Tibial nerve (tissue), 4 donors: ENCODE data around the gene LRBA. TPM values are rescaled to one million over a fixed set of nuclear protein-coding genes. Genes with fewer than 3 reads are reported as not detected.

Experiments used
- DNase-seq, 2 donors: peaks; one replicate each; pipeline ENCODE4 v3.0.0-alpha.2; 2019; ENCODE audit warnings: low spot score in 2 of 2
- H3K27ac ChIP-seq, 4 donors: fragments of 200-600 bp; sonication (generic) in 3 of 4; one replicate each; pipeline ENCODE4 v1.5.1; 2017 to 2019; ENCODE audit warnings: mild to moderate bottlenecking in 1 of 4
- H3K27me3 ChIP-seq, 2 donors: fragments of 200-600 bp; sonication (generic) in 1 of 2; one replicate each; pipeline versions ENCODE4 v1.5.1 to v1.6.0; 2017 to 2019
- H3K36me3 ChIP-seq, 3 donors: fragments of 200-600 bp; sonication (generic); one replicate each; pipeline ENCODE4 v1.5.1; 2018 to 2019
- H3K4me1 ChIP-seq, 4 donors: fragments of 200-600 bp; sonication (generic) in 3 of 4; one replicate each; pipeline ENCODE4 v1.5.1; 2017 to 2019
- H3K4me3 ChIP-seq, 4 donors: fragments of 200-600 bp; sonication (generic) in 3 of 4; one replicate each; pipeline ENCODE4 v1.5.1; 2017 to 2019; ENCODE audit warnings: mild to moderate bottlenecking in 1 of 4, moderate library complexity in 1 of 4
- H3K9me3 ChIP-seq, 4 donors: fragments of 200-600 bp; sonication (generic) in 3 of 4; one replicate each; pipeline ENCODE4 v1.5.1; 2017 to 2019
- EP300 ChIP-seq, 2 donors: sonication (generic); formaldehyde crosslinking; IDR thresholded peaks; one replicate each; pipeline ENCODE4 v1.6.1; 2017; ENCODE audit warnings: antibody characterized with exemption in 2 of 2, mild to moderate bottlenecking in 1 of 2
- POLR2A ChIP-seq, 2 donors: fragments of 450-650 bp; IDR thresholded peaks; one replicate each; pipeline ENCODE4 v1.6.1; 2017; ENCODE audit warnings: antibody characterized with exemption in 2 of 2, mild to moderate bottlenecking in 2 of 2, moderate library complexity in 2 of 2
- WGBS, 2 donors: methylation state at CpG; one replicate each; pipeline ENCODE4 v1.1.5; 2018; 5-methylcytosine and 5-hydroxymethylcytosine counted together
- total RNA-seq, 4 donors: library from RNA; depleted of rRNA; stranded (reverse); fragments of >200 nt; gene quantifications; one replicate each; pipeline ENCODE4 v1.1.0, GENCODE V29; 2016
- TF ChIP-seq, protein P1 (sequence below), 5 experiments: fragments of 200-600 bp in 3 of 5; fragments of 450-650 bp in 2 of 5; sonication (generic) in 3 of 5; IDR thresholded peaks; one replicate each; pipeline ENCODE4 v1.5.1; 2016 to 2019; ENCODE audit warnings: antibody characterized with exemption in 5 of 5, mild to moderate bottlenecking in 3 of 5, moderate library complexity in 2 of 5

The LRBA gene
- total RNA-seq, 4 donors from 2014 or later: 35.4 to 43.1 (median 38.0) TPM

DNA sequence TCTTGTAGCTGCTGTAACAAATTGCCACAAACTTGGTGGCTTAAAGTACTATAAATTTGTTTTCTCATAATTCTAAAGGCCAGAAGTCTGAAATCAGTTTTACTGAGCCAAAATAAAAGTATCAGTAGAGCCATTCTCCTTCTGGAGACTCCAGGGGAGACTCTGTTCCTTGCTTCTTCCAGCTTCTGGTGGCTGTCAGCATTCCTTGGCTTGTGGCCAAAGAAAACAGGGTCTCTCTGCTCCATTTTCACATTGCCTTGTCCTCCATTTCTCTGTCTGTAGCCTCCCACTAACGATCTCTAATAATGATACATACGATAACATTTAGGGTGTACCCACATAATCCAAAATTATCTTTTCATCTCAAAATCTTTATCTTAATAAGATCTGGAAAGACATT, 232.8 kb downstream of the LRBA start:
- H3K4me3 ChIP-seq: no peak overlapping the region
- no peak for DNase-seq

DNA sequence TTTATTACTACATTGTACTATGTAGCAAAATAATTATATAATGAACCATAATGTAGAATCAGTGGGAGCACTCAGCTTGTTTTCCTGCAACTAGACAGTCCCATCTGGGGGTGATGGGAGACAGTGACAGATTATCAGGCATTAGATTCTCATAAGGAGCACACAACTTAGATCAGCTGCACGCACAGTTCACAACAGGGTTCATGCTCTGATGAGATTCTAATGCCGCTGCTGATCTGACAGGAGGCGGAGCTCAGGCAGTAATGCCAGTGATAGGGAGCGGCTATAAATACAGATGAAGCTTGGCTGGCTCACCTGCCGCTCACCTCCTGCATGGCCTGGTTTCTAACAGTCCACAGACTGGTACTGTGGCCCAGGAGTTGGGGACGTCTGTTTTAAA, 233.9 kb downstream of the LRBA start:
- no peak overlapping the region for H3K27ac ChIP-seq
- H3K4me1 ChIP-seq: no peaks in the 10 kb centered on the region
- WGBS, 2 donors: 92 to 94% methylated on average over 6 of the region's 6 CpGs
- H3K4me3 ChIP-seq: no peak overlapping the region
- no peaks in the 10 kb centered on the region for H3K27me3 ChIP-seq
- TF ChIP-seq POLR2A (IDR thresholded peaks at IDR 0.05) (no peak), EP300 (IDR thresholded peaks at IDR 0.05) (no peak)
- TF ChIP-seq, protein P1, sequence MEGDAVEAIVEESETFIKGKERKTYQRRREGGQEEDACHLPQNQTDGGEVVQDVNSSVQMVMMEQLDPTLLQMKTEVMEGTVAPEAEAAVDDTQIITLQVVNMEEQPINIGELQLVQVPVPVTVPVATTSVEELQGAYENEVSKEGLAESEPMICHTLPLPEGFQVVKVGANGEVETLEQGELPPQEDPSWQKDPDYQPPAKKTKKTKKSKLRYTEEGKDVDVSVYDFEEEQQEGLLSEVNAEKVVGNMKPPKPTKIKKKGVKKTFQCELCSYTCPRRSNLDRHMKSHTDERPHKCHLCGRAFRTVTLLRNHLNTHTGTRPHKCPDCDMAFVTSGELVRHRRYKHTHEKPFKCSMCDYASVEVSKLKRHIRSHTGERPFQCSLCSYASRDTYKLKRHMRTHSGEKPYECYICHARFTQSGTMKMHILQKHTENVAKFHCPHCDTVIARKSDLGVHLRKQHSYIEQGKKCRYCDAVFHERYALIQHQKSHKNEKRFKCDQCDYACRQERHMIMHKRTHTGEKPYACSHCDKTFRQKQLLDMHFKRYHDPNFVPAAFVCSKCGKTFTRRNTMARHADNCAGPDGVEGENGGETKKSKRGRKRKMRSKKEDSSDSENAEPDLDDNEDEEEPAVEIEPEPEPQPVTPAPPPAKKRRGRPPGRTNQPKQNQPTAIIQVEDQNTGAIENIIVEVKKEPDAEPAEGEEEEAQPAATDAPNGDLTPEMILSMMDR (IDR thresholded peaks at IDR 0.05): no peak
- no peak for DNase-seq
- H3K9me3 ChIP-seq: no peaks in the 10 kb centered on the region
- no peaks in the 10 kb centered on the region for H3K36me3 ChIP-seq

More for the DNA sequence above, 232.8 kb downstream of the LRBA start:
- Histone ChIP-seq H3K4me1 (no peaks in the 10 kb centered on the region), H3K36me3 (no peaks in the 10 kb centered on the region), H3K27ac (no peak overlapping the region), H3K27me3 (no peaks in the 10 kb centered on the region), H3K9me3 (no peaks in the 10 kb centered on the region)
- TF ChIP-seq POLR2A (IDR thresholded peaks at IDR 0.05): no peak
- no peak for TF ChIP-seq EP300 (IDR thresholded peaks at IDR 0.05)
- TF ChIP-seq, protein P1 (IDR thresholded peaks at IDR 0.05): no peak
- 47 to 54% methylated on average over 2 of the region's 2 CpGs for WGBS, 2 donors

GRCh38 chr4:150779707-150780106, 235.4 kb downstream of the LRBA start:
- WGBS, 2 donors: 94 to 100% methylated on average over 1 of the region's 1 CpG
- TF ChIP-seq EP300 (IDR thresholded peaks at IDR 0.05): no peak
- TF ChIP-seq, protein P1 (IDR thresholded peaks at IDR 0.05): no peak
- no peak for TF ChIP-seq POLR2A (IDR thresholded peaks at IDR 0.05)

DNA sequence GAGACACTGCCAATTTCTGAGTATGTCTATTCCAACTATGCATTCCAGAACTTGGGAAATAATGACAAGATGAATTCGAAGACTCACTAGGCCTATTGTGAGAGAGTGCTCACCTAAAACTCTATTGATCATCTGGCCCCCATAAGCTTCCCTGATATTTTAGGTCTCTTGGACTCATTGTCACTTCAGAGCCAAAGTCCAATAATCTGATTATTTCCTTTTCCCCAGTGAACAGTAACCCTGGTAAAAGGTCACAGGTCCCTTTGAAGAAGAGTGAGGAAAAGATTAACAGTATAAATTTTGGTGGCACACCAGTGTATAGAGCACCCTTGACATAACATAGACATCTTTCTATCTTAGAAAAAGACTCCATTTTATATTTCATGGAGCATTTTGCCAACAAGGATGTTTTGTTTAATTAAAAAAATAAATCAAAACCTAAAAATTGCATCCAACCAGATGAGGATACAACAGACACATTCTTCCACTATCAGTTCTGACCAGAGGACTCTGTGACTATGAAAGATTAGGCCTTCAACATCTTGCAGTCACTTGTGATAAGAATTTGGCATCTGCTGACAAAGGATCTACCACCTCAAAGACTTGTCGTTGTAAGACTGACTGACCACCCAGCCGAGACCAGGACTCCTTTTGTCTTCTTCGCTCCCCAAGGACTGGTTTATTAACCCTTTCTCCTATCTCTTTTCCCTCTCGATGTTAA, 241.2 kb downstream of the LRBA start:
- TF ChIP-seq EP300 (IDR thresholded peaks at IDR 0.05) (no peak), POLR2A (IDR thresholded peaks at IDR 0.05) (no peak)
- TF ChIP-seq, protein P1 (IDR thresholded peaks at IDR 0.05): no peak
- Histone ChIP-seq H3K36me3 (peaks cover 0 to 7% (median 0%) of the 10 kb centered on the region in 3 donors), H3K4me3 (no peak overlapping the region), H3K4me1 (no peaks in the 10 kb centered on the region), H3K9me3 (no peaks in the 10 kb centered on the region), H3K27ac (no peak overlapping the region), H3K27me3 (no peaks in the 10 kb centered on the region)
- WGBS, 2 donors: 80 to 83% methylated on average over 5 of the region's 5 CpGs
- DNase-seq: no peak

More at GRCh38 chr4:150779707-150780106, 235.4 kb downstream of the LRBA start:
- no peaks in the 10 kb centered on the region for H3K27me3 ChIP-seq
- DNase-seq: no peak
- no peaks in the 10 kb centered on the region for H3K9me3 ChIP-seq
- H3K36me3 ChIP-seq: no peaks in the 10 kb centered on the region
- H3K27ac ChIP-seq: no peak overlapping the region
- H3K4me3 ChIP-seq: no peak overlapping the region
- no peaks in the 10 kb centered on the region for H3K4me1 ChIP-seq

- 85 to 91% methylated on average over 4 of the region's 4 CpGs for WGBS, 2 donors
- H3K27me3 ChIP-seq: no peaks in the 10 kb centered on the region
- TF ChIP-seq EP300 (IDR thresholded peaks at IDR 0.05) (no peak), POLR2A (IDR thresholded peaks at IDR 0.05) (no peak)
- TF ChIP-seq, protein P1 (IDR thresholded peaks at IDR 0.05): no peak
- DNase-seq: no peak
- H3K4me1 ChIP-seq: no peaks in the 10 kb centered on the region
- H3K4me3 ChIP-seq: no peak overlapping the region
- no peaks in the 10 kb centered on the region for H3K9me3 ChIP-seq
- no peak overlapping the region for H3K27ac ChIP-seq
- H3K36me3 ChIP-seq: peaks cover 0 to 7% (median 0%) of the 10 kb centered on the region in 3 donors
These were observed 242.1 kb downstream of the LRBA start for GRCh38 chr4:150773032-150773431.
